ENCODE measurements around the gene NSL1.
"Not testable (repeated sequence)": the region's sequence is repeated elsewhere in the genome, so short reads cannot be mapped to it uniquely, and the experiment has no call there.

Gene NSL1

GRCh38 chr1:212782422-212783154 is 9.0 kb downstream of the NSL1 start:
- no peak for DNase-seq

- no peak for DNase-seq
Measured at GRCh38 chr1:212781225-212781624, 10.4 kb downstream of the NSL1 start.

GRCh38 chr1:212780759-212781158 is 10.8 kb downstream of the NSL1 start:
- DNase-seq = no peak

- DNase-seq = not testable (repeated sequence)
Measured at GRCh38 chr1:212779086-212779485, 12.5 kb downstream of the NSL1 start.

- no peak for DNase-seq
Measured at GRCh38 chr1:212777151-212777550, 14.4 kb downstream of the NSL1 start.

- DNase-seq = no peak
Measured at GRCh38 chr1:212775241-212775640, 16.3 kb downstream of the NSL1 start.

GRCh38 chr1:212774584-212774983 is 17.0 kb downstream of the NSL1 start:
- DNase-seq = no peak

GRCh38 chr1:212773011-212773410 is 18.6 kb downstream of the NSL1 start:
- no peak for DNase-seq

- DNase-seq = no peak
Measured at GRCh38 chr1:212771341-212771740, 20.2 kb downstream of the NSL1 start.

- DNase-seq = no peak
Measured at GRCh38 chr1:212769459-212770167, 22.0 kb downstream of the NSL1 start.

GRCh38 chr1:212766825-212767224 is 24.8 kb downstream of the NSL1 start:
- DNase-seq = not testable (repeated sequence)

GRCh38 chr1:212764718-212765281 is 26.8 kb downstream of the NSL1 start:
- not testable (repeated sequence) for DNase-seq

- DNase-seq = no peak
Measured at GRCh38 chr1:212762839-212763238, 28.7 kb downstream of the NSL1 start.

GRCh38 chr1:212762234-212762633 is 29.3 kb downstream of the NSL1 start:
- DNase-seq = no peak

- DNase-seq = no peak
Measured at GRCh38 chr1:212760126-212760823, 31.3 kb downstream of the NSL1 start.

GRCh38 chr1:212759683-212760082 is 31.9 kb downstream of the NSL1 start:
- DNase-seq = no peak

- DNase-seq = no peak
Measured at GRCh38 chr1:212754680-212755079, 36.9 kb downstream of the NSL1 start.

- no peak for DNase-seq
Measured at GRCh38 chr1:212754193-212754592, 37.4 kb downstream of the NSL1 start.

GRCh38 chr1:212753749-212754148 is 37.8 kb downstream of the NSL1 start:
- DNase-seq = no peak

- DNase-seq = no peak
Measured at GRCh38 chr1:212752934-212753497, 38.6 kb downstream of the NSL1 start.

GRCh38 chr1:212752252-212752933 is 39.2 kb downstream of the NSL1 start:
- no peak for DNase-seq

GRCh38 chr1:212749821-212750535 is 41.6 kb downstream of the NSL1 start:
- peak in 1 of 2 experiments; percentile 15 for DNase-seq

All from NCI-H187 (cell line).